ENCODE measurements around the gene ATP8A1.

The ATP8A1 gene

GRCh38 chr4:42649870-42650269, 7.0 kb downstream of the ATP8A1 start:
- TF ChIP-seq CTCF (IDR thresholded peaks at IDR 0.05; ENCODE audit: low read depth, low read length, missing control alignments) = no peak
- H3K4me3 ChIP-seq (replicated peaks; ENCODE audit: low read depth, low read length) = no peak overlapping the region
- no peak for DNase-seq (ENCODE audit: extremely low read depth, low read depth)

DNA sequence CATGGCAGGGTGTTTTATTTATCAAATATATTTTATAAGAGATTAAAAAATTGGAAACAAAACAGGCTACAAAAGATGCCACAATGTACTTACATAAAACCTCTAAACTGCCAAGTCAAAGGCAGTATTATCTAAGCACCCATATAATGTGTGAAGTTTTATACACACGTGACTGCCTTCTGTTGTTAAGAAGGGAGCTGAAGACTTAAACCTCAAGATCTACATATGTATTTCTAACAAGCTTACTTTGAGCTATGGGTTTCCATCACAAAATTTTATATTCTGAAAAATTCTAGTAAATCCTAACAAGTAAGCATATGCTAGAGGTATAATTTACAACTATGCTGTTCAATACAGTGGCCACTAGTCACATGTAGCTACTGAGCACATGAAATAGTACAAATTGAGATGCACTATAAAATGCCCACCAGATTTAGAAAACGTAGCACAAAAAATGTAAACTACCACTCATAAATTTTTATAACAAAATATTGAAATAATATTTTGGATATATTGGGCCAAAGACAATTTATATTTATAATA, 9.8 kb downstream of the ATP8A1 start:
- no peak for DNase-seq (ENCODE audit: extremely low read depth, low read depth)
- no peak overlapping the region for H3K4me3 ChIP-seq (replicated peaks; ENCODE audit: low read depth, low read length)
- no peak for TF ChIP-seq CTCF (IDR thresholded peaks at IDR 0.05; ENCODE audit: low read depth, low read length, missing control alignments)

GRCh38 chr4:42646013-42646784, 10.7 kb downstream of the ATP8A1 start:
- no peak for TF ChIP-seq CTCF (IDR thresholded peaks at IDR 0.05; ENCODE audit: low read depth, low read length, missing control alignments)
- DNase-seq (ENCODE audit: extremely low read depth, low read depth) = no peak
- no peak overlapping the region for H3K4me3 ChIP-seq (replicated peaks; ENCODE audit: low read depth, low read length)

GRCh38 chr4:42644897-42645296, 12.0 kb downstream of the ATP8A1 start:
- DNase-seq (ENCODE audit: extremely low read depth, low read depth) = no peak
- no peak for TF ChIP-seq CTCF (IDR thresholded peaks at IDR 0.05; ENCODE audit: low read depth, low read length, missing control alignments)
- H3K4me3 ChIP-seq (replicated peaks; ENCODE audit: low read depth, low read length) = no peak overlapping the region

- no peak overlapping the region for H3K4me3 ChIP-seq (replicated peaks; ENCODE audit: low read depth, low read length)
- TF ChIP-seq CTCF (IDR thresholded peaks at IDR 0.05; ENCODE audit: low read depth, low read length, missing control alignments) = no peak
- no peak for DNase-seq (ENCODE audit: extremely low read depth, low read depth)
Observed at GRCh38 chr4:42643685-42644084, 13.2 kb downstream of the ATP8A1 start.

DNA sequence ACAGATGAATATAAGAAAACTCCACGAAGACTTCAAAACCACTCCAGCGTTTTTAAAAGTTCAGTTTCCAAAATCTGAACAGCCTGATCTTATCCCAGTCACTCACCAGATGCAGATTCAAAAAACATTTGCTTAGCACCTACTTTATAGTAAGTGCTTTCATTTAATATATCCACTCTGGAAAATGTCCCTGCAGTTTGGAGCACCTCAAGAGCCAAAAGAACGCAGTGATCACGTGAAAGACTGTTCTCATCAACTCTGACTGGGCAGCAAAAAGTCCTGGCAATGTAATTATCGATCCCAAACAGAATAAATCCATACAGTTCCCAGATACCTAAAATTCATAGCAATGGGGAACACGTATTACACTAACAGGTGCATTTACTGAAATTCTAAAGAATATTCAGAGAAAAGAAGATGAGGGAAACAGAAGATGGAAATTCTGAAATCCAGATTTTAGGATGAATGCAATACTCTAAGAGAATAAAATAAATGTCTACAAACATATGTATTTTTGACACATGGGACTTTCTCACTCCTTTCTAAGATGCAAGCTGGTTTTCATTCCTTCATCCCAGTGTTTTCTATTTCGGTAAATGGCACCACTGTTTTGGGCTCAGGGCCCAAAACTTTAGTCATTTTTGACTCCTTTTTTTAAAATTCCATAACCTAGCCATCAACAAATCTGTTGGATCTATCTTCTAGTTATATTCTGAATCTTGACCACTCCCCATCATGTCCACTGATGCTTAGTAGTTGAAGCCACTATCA, 13.9 kb downstream of the ATP8A1 start:
- DNase-seq (ENCODE audit: extremely low read depth, low read depth) = no peak
- no peak overlapping the region for H3K4me3 ChIP-seq (replicated peaks; ENCODE audit: low read depth, low read length)
- TF ChIP-seq CTCF (IDR thresholded peaks at IDR 0.05; ENCODE audit: low read depth, low read length, missing control alignments) = no peak

Data from HFF-Myc (cell line).